ENCODE results near the gene MSH2. TPM values are rescaled to one million over a fixed set of nuclear protein-coding genes. Genes with fewer than 3 reads are reported as not detected.

The MSH2 gene
- total RNA-seq, 1 donor from 2014 or later = 63.3 TPM

GRCh38 chr2:47459021-47459420, 56.1 kb downstream of the MSH2 start:
- no peak for DNase-seq (ENCODE audit: low spot score, unreplicated experiment)
- H3K9me3 Mint-ChIP-seq (ENCODE audit: low read depth) = no peaks in the 10 kb centered on the region
- peaks cover 2% of the 10 kb centered on the region for H3K4me1 Mint-ChIP-seq (ENCODE audit: low read depth)
- H3K27ac Mint-ChIP-seq = no peak overlapping the region
- peaks cover 29% of the 10 kb centered on the region for H3K36me3 Mint-ChIP-seq (ENCODE audit: insufficient read depth)
- no peak overlapping the region for H3K4me3 Mint-ChIP-seq (ENCODE audit: low read depth)
- no peak for TF ChIP-seq CTCF (IDR thresholded peaks at IDR 0.05; ENCODE audit: unreplicated experiment)
- no peaks in the 10 kb centered on the region for H3K27me3 Mint-ChIP-seq

GRCh38 chr2:47460766-47461165, 57.8 kb downstream of the MSH2 start:
- H3K4me1 Mint-ChIP-seq (ENCODE audit: low read depth) = peaks cover 14% of the 10 kb centered on the region
- no peaks in the 10 kb centered on the region for H3K9me3 Mint-ChIP-seq (ENCODE audit: low read depth)
- H3K36me3 Mint-ChIP-seq (ENCODE audit: insufficient read depth) = peaks cover 26% of the 10 kb centered on the region
- H3K27me3 Mint-ChIP-seq = no peaks in the 10 kb centered on the region
- no peak overlapping the region for H3K4me3 Mint-ChIP-seq (ENCODE audit: low read depth)
- H3K27ac Mint-ChIP-seq = no peak overlapping the region
- no peak for DNase-seq (ENCODE audit: low spot score, unreplicated experiment)
- no peak for TF ChIP-seq CTCF (IDR thresholded peaks at IDR 0.05; ENCODE audit: unreplicated experiment)

GRCh38 chr2:47471429-47472116, 68.6 kb downstream of the MSH2 start:
- Mint-ChIP-seq H3K36me3 (ENCODE audit: insufficient read depth) (peaks cover 25% of the 10 kb centered on the region), H3K4me3 (ENCODE audit: low read depth) (no peak overlapping the region), H3K4me1 (ENCODE audit: low read depth) (peaks cover 1% of the 10 kb centered on the region), H3K9me3 (ENCODE audit: low read depth) (no peaks in the 10 kb centered on the region), H3K27ac (no peak overlapping the region), H3K27me3 (no peaks in the 10 kb centered on the region)
- DNase-seq (ENCODE audit: low spot score, unreplicated experiment) = no peak
- TF ChIP-seq CTCF (IDR thresholded peaks at IDR 0.05; ENCODE audit: unreplicated experiment) = no peak

GRCh38 chr2:47479863-47480262, 76.9 kb downstream of the MSH2 start:
- no peak for DNase-seq (ENCODE audit: low spot score, unreplicated experiment)
- Mint-ChIP-seq H3K4me1 (ENCODE audit: low read depth) (peaks cover 5% of the 10 kb centered on the region), H3K4me3 (ENCODE audit: low read depth) (no peak overlapping the region), H3K36me3 (ENCODE audit: insufficient read depth) (peaks cover 47% of the 10 kb centered on the region), H3K27me3 (no peaks in the 10 kb centered on the region), H3K9me3 (ENCODE audit: low read depth) (no peaks in the 10 kb centered on the region), H3K27ac (no peak overlapping the region)
- no peak for TF ChIP-seq CTCF (IDR thresholded peaks at IDR 0.05; ENCODE audit: unreplicated experiment)

GRCh38 chr2:47483191-47483590, 80.2 kb downstream of the MSH2 start:
- Mint-ChIP-seq H3K4me3 (ENCODE audit: low read depth) (no peak overlapping the region), H3K36me3 (ENCODE audit: insufficient read depth) (peaks cover 36% of the 10 kb centered on the region), H3K9me3 (ENCODE audit: low read depth) (no peaks in the 10 kb centered on the region)

More at GRCh38 chr2:47483191-47483590, 80.2 kb downstream of the MSH2 start:
- no peaks in the 10 kb centered on the region for H3K27me3 Mint-ChIP-seq
- H3K27ac Mint-ChIP-seq = no peak overlapping the region
- peaks cover 10% of the 10 kb centered on the region for H3K4me1 Mint-ChIP-seq (ENCODE audit: low read depth)
- no peak for TF ChIP-seq CTCF (IDR thresholded peaks at IDR 0.05; ENCODE audit: unreplicated experiment)
- DNase-seq (ENCODE audit: low spot score, unreplicated experiment) = no peak
